H1 (cell line): ENCODE data around the gene RAD23A. TPM values are rescaled to one million over a fixed set of nuclear protein-coding genes. Genes with fewer than 3 reads are reported as not detected.

Experiments
- CTCF ChIA-PET: fragments of 300-600 bp; sonication (Branson Sonifier 250); formaldehyde crosslinking; loops from one replicate; lab custom pipeline; 2021; ENCODE audit not compliant: partially characterized antibody; lab: Charles Lee
- POLR2A ChIA-PET: fragments of 300-600 bp; sonication (Branson Sonifier 250); formaldehyde crosslinking; loops from one replicate; lab custom pipeline; 2021; ENCODE audit warnings: inconsistent platforms; ENCODE audit not compliant: partially characterized antibody; lab: Charles Lee
- DNase-seq, 2 experiments: peaks; one replicate each; pipeline versions ENCODE4 v3.0.0 to v3.0.0-alpha.2; 2010 to 2022; ENCODE audit warnings: low spot score in 2 of 2, low read depth in 1 of 2, mixed read lengths in 1 of 2
- FAIRE-seq: peaks from 2 replicates; lab custom pipeline; 2011; peaks lifted over from hg19 to GRCh38; lab: Jason Lieb, UNC
- H2AFZ ChIP-seq: 2 replicates; pipeline ENCODE4 v1.8.1; 2012; ENCODE audit warnings: low read length, inconsistent platforms
- H2AK5ac ChIP-seq: 2 replicates; pipeline ENCODE4 v1.6.1; 2013; ENCODE audit warnings: low read depth, low read length
- H2BK120ac ChIP-seq: replicated peaks from 2 replicates; pipeline ENCODE3; 2013; ENCODE audit warnings: low read depth, low read length, inconsistent platforms
- H2BK12ac ChIP-seq: 2 replicates; pipeline ENCODE4 v1.6.1; 2013; ENCODE audit warnings: low read depth, low read length
- H2BK15ac ChIP-seq: 2 replicates; pipeline ENCODE4 v1.6.1; 2013; ENCODE audit warnings: low read length
- H2BK20ac ChIP-seq: 2 replicates; pipeline ENCODE4 v1.6.1; 2013; ENCODE audit warnings: low read length
- H2BK5ac ChIP-seq: 2 replicates; pipeline ENCODE4 v1.6.1; 2013; ENCODE audit warnings: low read depth, low read length
- H3K14ac ChIP-seq: 2 replicates; pipeline ENCODE4 v1.6.1; 2013; ENCODE audit warnings: inconsistent platforms; ENCODE audit not compliant: insufficient read length
- H3K18ac ChIP-seq: 2 replicates; pipeline ENCODE4 v1.6.1; 2013; ENCODE audit warnings: low read length; ENCODE audit errors: extremely low read depth
- H3K23ac ChIP-seq: 2 replicates; pipeline ENCODE4 v1.6.1; 2013; ENCODE audit warnings: inconsistent platforms; ENCODE audit not compliant: insufficient read length
- H3K23me2 ChIP-seq: 2 replicates; pipeline ENCODE4 v1.6.1; 2013; ENCODE audit warnings: low read depth, low read length
- H3K27ac ChIP-seq: 2 replicates; pipeline ENCODE4 v1.6.1; 2011; ENCODE audit warnings: low read depth, low read length, inconsistent platforms
- H3K27me3 ChIP-seq, 4 experiments: replicated peaks in 1 of 4; 1 replicate in 1 of 4; 2 replicates in 3 of 4; pipeline versions ENCODE4 v1.6.1 to v1.8.1; 2011 to 2013; ENCODE audit warnings: low read length in 3 of 4, mild to moderate bottlenecking in 3 of 4, inconsistent platforms in 2 of 4, mixed read lengths in 2 of 4, moderate library complexity in 1 of 4; ENCODE audit not compliant: control insufficient read depth in 3 of 4, insufficient read depth in 3 of 4; ENCODE audit errors: extremely low read depth in 1 of 4
- H3K36me3 ChIP-seq, 4 experiments: 2 replicates each; pipeline versions ENCODE4 v1.6.1 to v1.8.1; 2011 to 2013; ENCODE audit warnings: mild to moderate bottlenecking in 4 of 4, low read length in 3 of 4, moderate library complexity in 2 of 4, control low read depth in 1 of 4, inconsistent platforms in 1 of 4; ENCODE audit not compliant: insufficient read depth in 4 of 4, control insufficient read depth in 2 of 4
- H3K4ac ChIP-seq: replicated peaks from 2 replicates; pipeline ENCODE3; 2013; ENCODE audit warnings: low read length, low read depth, mixed read lengths, inconsistent platforms; ENCODE audit not compliant: insufficient read length
- H3K4me1 ChIP-seq, 4 experiments: replicated peaks in 1 of 4; 1 replicate in 1 of 4; 2 replicates in 3 of 4; pipeline versions ENCODE4 v1.6.1 to v1.8.1; 2011 to 2013; ENCODE audit warnings: low read length in 3 of 4, inconsistent platforms in 2 of 4, mixed read lengths in 1 of 4; ENCODE audit not compliant: insufficient read depth in 4 of 4, control insufficient read depth in 3 of 4
- H3K4me2 ChIP-seq, 2 experiments: 2 replicates each; pipeline versions ENCODE4 v1.6.1 to v1.8.1; 2011 to 2013; ENCODE audit warnings: low read depth in 2 of 2, low read length in 2 of 2, control low read depth in 1 of 2, inconsistent platforms in 1 of 2, mild to moderate bottlenecking in 1 of 2; ENCODE audit not compliant: insufficient read depth in 1 of 2
- H3K4me3 ChIP-seq, 4 experiments: fragments of 200-600, 300-600 bp in 1 of 4; sonication (generic), shearing (Covaris generic), sonication (Bioruptor Twin) in 1 of 4; 2 replicates each; pipeline versions ENCODE4 v1.5.1 to v1.8.1; 2011 to 2016; ENCODE audit warnings: low read length in 4 of 4, low read depth in 3 of 4, control low read depth in 2 of 4, inconsistent platforms in 2 of 4, mild to moderate bottlenecking in 2 of 4, mixed read lengths in 1 of 4, moderate library complexity in 1 of 4; ENCODE audit not compliant: insufficient read depth in 2 of 4; ENCODE audit errors: extremely low read depth in 1 of 4
- H3K56ac ChIP-seq: replicated peaks from 2 replicates; pipeline ENCODE3; 2013; ENCODE audit warnings: low read depth, mild to moderate bottlenecking, mixed read lengths, low read length, inconsistent platforms; ENCODE audit not compliant: insufficient read length
- H3K79me1 ChIP-seq: 2 replicates; pipeline ENCODE4 v1.6.1; 2013; ENCODE audit warnings: low read depth, low read length, control low read depth
- H3K79me2 ChIP-seq, 2 experiments: 2 replicates each; pipeline versions ENCODE4 v1.6.1 to v1.8.1; 2012 to 2013; ENCODE audit warnings: low read length in 2 of 2, mild to moderate bottlenecking in 2 of 2, inconsistent platforms in 1 of 2; ENCODE audit not compliant: insufficient read depth in 2 of 2, control insufficient read depth in 1 of 2
- H3K9ac ChIP-seq, 4 experiments: replicated peaks in 1 of 4; 1 replicate in 1 of 4; 2 replicates in 3 of 4; pipeline versions ENCODE4 v1.6.1 to v1.8.1; 2011 to 2013; ENCODE audit warnings: low read depth in 3 of 4, low read length in 3 of 4, control low read depth in 2 of 4, mild to moderate bottlenecking in 2 of 4, moderate library complexity in 2 of 4, inconsistent platforms in 1 of 4; ENCODE audit errors: extremely low read depth in 1 of 4
- H3K9me3 ChIP-seq, 2 experiments: 2 replicates each; pipeline versions ENCODE4 v1.6.1 to v1.8.1; 2012 to 2013; ENCODE audit warnings: mild to moderate bottlenecking in 2 of 2, moderate library complexity in 2 of 2, control low read depth in 1 of 2, inconsistent platforms in 1 of 2, low read depth in 1 of 2, low read length in 1 of 2, mixed read lengths in 1 of 2; ENCODE audit not compliant: insufficient read depth in 2 of 2
- H4K20me1 ChIP-seq, 2 experiments: replicated peaks in 1 of 2; 2 replicates each; pipeline versions ENCODE3 to v1.8.1; 2011 to 2013; ENCODE audit warnings: inconsistent platforms in 2 of 2, low read length in 2 of 2, mild to moderate bottlenecking in 1 of 2; ENCODE audit not compliant: insufficient read depth in 2 of 2, control insufficient read depth in 1 of 2
- H4K5ac ChIP-seq: 2 replicates; pipeline ENCODE4 v1.6.1; 2013; ENCODE audit warnings: low read length, low read depth, mixed read lengths, inconsistent platforms; ENCODE audit not compliant: insufficient read length
- H4K8ac ChIP-seq: 2 replicates; pipeline ENCODE4 v1.8.0; 2013; ENCODE audit warnings: mild to moderate bottlenecking, moderate library complexity, low read length, inconsistent platforms; ENCODE audit not compliant: insufficient read depth; ENCODE audit errors: extremely low read depth
- H4K91ac ChIP-seq: replicated peaks from 2 replicates; pipeline ENCODE3; 2013; ENCODE audit warnings: low read length, mixed read lengths, inconsistent platforms; ENCODE audit not compliant: insufficient read length
- ATF3 ChIP-seq: IDR thresholded peaks from 2 replicates; pipeline ENCODE4 v1.6.1; 2011; ENCODE audit warnings: low read depth, mild to moderate bottlenecking, low read length; ENCODE audit not compliant: insufficient read depth
- EGR1 ChIP-seq: IDR thresholded peaks from 2 replicates; pipeline ENCODE4 v1.6.1; 2011; ENCODE audit warnings: low read depth, low read length, borderline replicate concordance
- EZH2 ChIP-seq: fragments of 200-600 bp; sonication (generic); IDR thresholded peaks from 2 replicates; pipeline ENCODE4 v1.7.1; 2012; ENCODE audit warnings: low read depth, mild to moderate bottlenecking, moderate library complexity, low read length, inconsistent platforms; ENCODE audit not compliant: severe bottlenecking
- GABPA ChIP-seq: IDR thresholded peaks from 2 replicates; pipeline ENCODE4 v1.6.1; 2011; ENCODE audit warnings: mild to moderate bottlenecking, low read length, moderate library complexity, borderline replicate concordance; ENCODE audit not compliant: insufficient read depth
- HDAC6 ChIP-seq: IDR thresholded peaks from one replicate; pipeline ENCODE4 v1.7.1; 2012; ENCODE audit warnings: low read depth, mild to moderate bottlenecking, inconsistent platforms, low read length, moderate library complexity
- KDM5A ChIP-seq: fragments of 200-600 bp; IDR thresholded peaks from 2 replicates; pipeline ENCODE4 v1.7.1; 2012; ENCODE audit warnings: mild to moderate bottlenecking, low read length, inconsistent platforms, mixed read lengths
- SIX5 ChIP-seq: IDR thresholded peaks from 2 replicates; pipeline ENCODE4 v1.6.1; 2011; ENCODE audit warnings: mild to moderate bottlenecking, low read depth, low read length
- SRF ChIP-seq: IDR thresholded peaks from 2 replicates; pipeline ENCODE4 v1.6.1; 2011; ENCODE audit warnings: mild to moderate bottlenecking, low read depth, low read length, moderate library complexity
- TCF12 ChIP-seq: IDR thresholded peaks from 2 replicates; pipeline ENCODE4 v1.6.1; 2011; ENCODE audit warnings: low read depth, mild to moderate bottlenecking, low read length
- YY1 ChIP-seq: IDR thresholded peaks from 2 replicates; pipeline ENCODE4 v1.6.1; 2011; ENCODE audit warnings: low read depth, mild to moderate bottlenecking, low read length
- WGBS, 2 experiments: shearing (Covaris generic) in 1 of 2; methylation state at CpG; one replicate each; pipeline versions ENCODE4 v1.1.6 to v1.1.7; 2013 to 2015; ENCODE audit warnings: low lambda C conversion rate in 2 of 2, mixed read lengths in 2 of 2, inconsistent platforms in 1 of 2, low coverage in 1 of 2, missing lambda C conversion rate in 1 of 2; ENCODE audit not compliant: insufficient replicate concordance in 2 of 2, insufficient coverage in 1 of 2, insufficient read length in 1 of 2; ENCODE audit errors: extremely low coverage in 1 of 2, missing lambda C conversion rate in 1 of 2; 5-methylcytosine and 5-hydroxymethylcytosine counted together
- polyA plus RNA-seq, 7 experiments: library from polyadenylated mRNA; depleted of rRNA in 3 of 7; stranded (reverse) in 5 of 7; unstranded in 2 of 7; fragments of >200 nt in 5 of 7; fragments of 200-250 nt in 2 of 7; gene quantifications; 1 replicate in 5 of 7; 2 replicates in 1 of 7; 4 replicates in 1 of 7; pipeline versions ENCODE4 v1.2.1 to v1.2.3, GENCODE V29; 2011 to 2013; ENCODE audit warnings: missing spikeins in 2 of 7, mixed read lengths in 2 of 7
- total RNA-seq: library from RNA; stranded (reverse); fragmentation: NEBNext Ultra II Directional; extraction: Animal tissue kit (Norgen Biotek cat#: 25700); gene quantifications from 2 replicates; pipeline ENCODE4 v1.2.1, GENCODE V29; 2021
- TF ChIP-seq, protein P1 (sequence below): IDR thresholded peaks from 2 replicates; pipeline ENCODE4 v1.6.1; 2012; ENCODE audit warnings: inconsistent platforms

Gene RAD23A
- total and polyA plus RNA-seq, 2 of the 8 experiments (the other 6 are each of a cell fraction or from before 2014, with no cell fraction given): 40.0 to 76.1 TPM

DNA sequence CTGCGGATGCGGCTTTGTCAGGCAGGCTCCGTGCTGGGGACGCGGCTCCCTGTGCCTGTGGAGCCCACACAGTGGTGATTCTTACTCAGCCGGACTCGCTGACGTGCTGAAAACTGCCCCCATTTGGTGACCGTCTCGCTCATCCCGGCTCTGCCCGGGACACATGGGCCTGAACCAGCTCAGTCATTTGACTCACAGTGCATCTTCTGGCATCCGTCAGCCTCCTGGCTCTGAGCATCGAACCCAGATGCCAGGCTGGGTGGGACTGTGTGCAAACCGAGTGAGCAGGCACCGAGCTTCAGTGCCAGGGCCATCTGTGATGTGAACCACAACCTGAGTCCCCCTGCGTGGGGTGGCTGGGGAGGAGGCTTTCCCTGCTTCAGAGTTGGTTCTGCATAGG lies 49.2 kb upstream of the RAD23A start:
- Histone ChIP-seq H3K4ac (no peak overlapping the region), H4K5ac (no peak overlapping the region), H4K8ac (no peak overlapping the region), H4K91ac (no peak overlapping the region), H3K4me1 (peaks cover 0 to 6% (median 4%) of the 10 kb centered on the region in 4 experiments; a peak in 3 of 7 replicates), H2BK120ac (no peak overlapping the region), H2BK5ac (no peak overlapping the region), H3K23ac (no peak overlapping the region), H3K27me3 (no peaks in the 10 kb centered on the region), H4K20me1 (peaks cover 4 to 5% of the 10 kb centered on the region in 2 experiments), H2AK5ac (no peak overlapping the region), H3K79me2 (peaks cover 0 to 7% of the 10 kb centered on the region in 2 experiments; a peak in 1 of 4 replicates), H2BK12ac (no peak overlapping the region), H3K56ac (no peak overlapping the region), H3K79me1 (peaks cover 6% of the 10 kb centered on the region; the same call in 1 of the 2 replicates), H3K36me3 (peaks cover 15 to 41% (median 30%) of the 10 kb centered on the region in 4 experiments), H3K18ac (no peak overlapping the region), H3K4me3 (no peak overlapping the region), H3K4me2 (no peak overlapping the region), H2BK15ac (no peak overlapping the region), H3K9me3 (no peaks in the 10 kb centered on the region), H2AFZ (no peak overlapping the region), H3K14ac (no peak overlapping the region), H2BK20ac (no peak overlapping the region), H3K9ac (no peak overlapping the region), H3K27ac (no peak overlapping the region), H3K23me2 (peaks cover 4% of the 10 kb centered on the region; the same call in 1 of the 2 replicates)
- ChIA-PET POLR2A (interaction anchor here (1.0 to 15.0 kb wide), 7 partner anchors 9 to 36 kb away, joined by 3 to 180 read pairs (median 8); partner anchors contain the start of genes DNASE2, KLF1 and SYCE2), CTCF (interaction anchor here (0.9 to 1.8 kb wide), 2 partner anchors 10 kb away, joined by 3 to 6 read pairs; partner anchors contain the start of gene KLF1)
- TF ChIP-seq EZH2: no peak
- no peak for TF ChIP-seq TCF12
- TF ChIP-seq, protein P1, sequence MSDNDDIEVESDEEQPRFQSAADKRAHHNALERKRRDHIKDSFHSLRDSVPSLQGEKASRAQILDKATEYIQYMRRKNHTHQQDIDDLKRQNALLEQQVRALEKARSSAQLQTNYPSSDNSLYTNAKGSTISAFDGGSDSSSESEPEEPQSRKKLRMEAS: no peak
- TF ChIP-seq ATF3: no peak
- no peak for TF ChIP-seq YY1
- no peak for TF ChIP-seq SRF
- no peak for TF ChIP-seq KDM5A
- no peak for TF ChIP-seq HDAC6
- TF ChIP-seq GABPA: no peak
- no peak for TF ChIP-seq EGR1
- TF ChIP-seq SIX5: no peak
- WGBS, 2 experiments: 98% methylated on average over 17 of the region's 17 CpGs; no CpG with 5 or more reads in 1 of the 2 experiments
- no peak for FAIRE-seq
- no peak for DNase-seq
